ENCODE data around the gene FAM83G.
A peak's percentile ranks its signal among the peaks of the same experiment; 100 is the strongest.
"Not testable (repeated sequence)": the region's sequence is repeated elsewhere in the genome, so short reads cannot be mapped to it uniquely, and the experiment has no call there.

The FAM83G gene

DNA sequence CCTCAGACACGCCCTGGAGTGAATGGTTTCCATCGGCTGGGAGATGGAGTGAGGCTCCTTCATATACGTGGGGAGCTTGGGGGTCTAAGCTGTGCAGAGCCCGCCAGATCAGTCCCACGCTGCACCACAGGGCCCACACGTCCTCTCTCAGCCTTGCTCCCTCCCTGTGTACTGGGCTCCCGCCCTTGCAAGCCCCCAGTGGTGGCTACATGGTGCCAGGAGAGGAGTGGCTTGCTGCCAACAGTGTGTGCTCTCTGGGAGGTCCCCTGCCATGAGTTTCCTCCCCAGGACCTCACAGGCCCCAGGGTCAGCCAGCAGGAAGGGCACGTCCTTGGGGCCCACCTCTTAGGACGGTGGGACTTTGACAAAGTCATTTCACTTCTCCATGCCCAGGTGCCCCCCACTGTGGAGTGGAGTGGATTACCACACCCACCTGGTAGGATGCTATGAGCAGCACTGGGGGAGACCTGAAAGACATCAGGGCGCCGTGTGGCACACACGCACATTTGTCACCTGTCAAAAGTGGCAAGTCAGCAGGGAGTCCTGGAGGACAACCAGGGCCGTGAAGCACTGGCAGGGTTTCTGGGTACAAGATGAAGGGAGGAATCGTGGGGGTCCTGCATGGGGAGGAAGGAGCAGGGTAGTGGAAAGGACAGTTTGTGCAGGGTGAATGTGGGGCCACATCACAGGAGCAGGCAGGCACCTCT is 38.9 kb downstream of the FAM83G start:
- no peak for DNase-seq

DNA sequence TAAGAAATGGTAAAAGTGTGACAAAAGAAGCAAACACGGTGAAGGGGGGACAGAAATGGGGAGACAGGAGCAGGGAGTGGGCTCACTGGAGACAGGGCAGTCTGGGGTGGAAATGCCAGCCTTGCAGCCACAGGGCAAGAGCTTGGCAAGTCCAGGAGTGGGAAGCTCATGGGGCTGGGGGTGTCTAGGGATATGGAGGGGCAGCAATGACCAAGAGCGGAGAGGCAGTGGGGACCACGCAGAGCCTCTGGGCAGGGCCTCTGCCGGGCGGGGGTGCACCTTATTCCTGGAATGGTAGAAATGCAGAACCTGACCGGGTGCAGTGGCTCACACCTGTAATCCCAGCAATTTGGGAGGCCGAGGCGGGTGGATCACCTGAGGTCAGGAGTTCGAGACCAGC is 40.0 kb downstream of the FAM83G start:
- DNase-seq: no peak

DNA sequence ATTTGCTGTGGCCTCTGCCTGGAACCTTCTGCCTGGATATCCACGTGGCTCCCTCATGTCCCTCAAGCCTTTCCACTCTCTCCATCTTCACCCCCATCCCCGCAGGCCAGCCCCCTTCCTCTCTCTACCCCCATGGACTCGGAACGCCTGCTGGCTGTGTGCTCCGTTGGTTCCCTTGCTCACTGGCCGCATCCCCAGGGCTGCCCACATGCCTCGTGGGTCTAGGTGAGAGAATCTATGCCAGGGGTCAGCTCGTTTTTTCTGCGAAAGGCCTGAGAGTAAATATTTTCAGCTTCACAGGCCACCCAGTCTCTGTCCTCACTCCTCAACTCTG is 40.6 kb downstream of the FAM83G start:
- no peak for DNase-seq

DNA sequence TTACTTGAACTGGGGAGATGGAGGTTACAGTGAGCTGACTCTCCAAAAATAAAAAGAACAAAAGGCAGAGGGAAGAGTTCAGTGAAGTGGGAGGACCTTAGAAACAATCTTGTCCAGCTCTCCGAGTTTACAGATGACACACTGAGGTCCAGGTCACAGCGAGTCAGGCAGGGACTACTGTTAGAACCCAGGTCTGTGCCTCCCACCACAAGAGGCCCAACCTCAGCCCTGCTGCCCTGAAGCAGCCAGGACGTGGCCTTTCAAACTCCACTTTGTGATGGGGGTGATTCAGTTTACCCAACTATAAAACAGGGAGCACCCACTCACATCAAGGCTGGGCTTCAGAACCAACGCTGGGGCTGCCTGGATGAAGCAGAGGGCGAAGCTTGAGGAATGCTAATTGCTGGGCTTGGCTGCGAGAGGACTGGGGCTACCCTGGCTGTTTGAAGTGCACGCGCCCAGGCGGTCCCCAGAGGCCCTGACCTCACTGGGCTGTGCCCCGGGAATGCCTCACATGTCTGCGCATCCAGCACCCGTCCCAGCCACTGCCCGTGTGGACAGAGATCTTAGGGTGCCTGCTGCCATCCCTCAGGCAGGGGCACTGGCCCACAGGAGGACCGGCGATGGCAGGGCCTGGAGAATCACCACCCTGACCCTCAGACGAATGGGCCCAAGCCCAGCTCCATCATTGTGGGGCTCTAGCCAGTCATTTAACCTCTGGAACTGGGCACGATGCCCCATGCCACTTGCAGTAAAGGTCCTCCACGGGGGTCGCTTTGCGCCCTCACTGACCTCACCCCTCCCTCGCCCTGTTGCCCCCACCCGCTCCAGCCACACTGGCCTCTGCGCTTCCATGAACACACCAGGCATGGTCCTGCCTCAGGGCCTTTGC is 41.2 kb downstream of the FAM83G start:
- DNase-seq: no peak

DNA sequence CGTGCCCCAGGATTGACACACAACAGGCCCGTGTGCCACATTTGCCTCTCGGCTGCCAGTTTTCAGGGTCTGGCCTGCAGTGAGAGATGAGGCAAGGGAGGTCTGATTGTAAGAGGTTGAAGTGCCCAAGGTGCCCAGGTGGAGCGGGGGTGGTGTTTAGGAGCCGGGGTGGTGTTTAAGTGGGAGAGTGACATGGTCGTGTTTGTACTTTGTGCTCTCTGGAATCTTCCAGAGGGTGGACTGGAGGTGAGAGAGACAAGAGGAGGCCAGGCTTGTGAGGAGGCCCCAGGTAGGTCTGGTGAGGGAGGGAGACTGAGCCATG is 42.1 kb downstream of the FAM83G start:
- DNase-seq: no peak

DNA sequence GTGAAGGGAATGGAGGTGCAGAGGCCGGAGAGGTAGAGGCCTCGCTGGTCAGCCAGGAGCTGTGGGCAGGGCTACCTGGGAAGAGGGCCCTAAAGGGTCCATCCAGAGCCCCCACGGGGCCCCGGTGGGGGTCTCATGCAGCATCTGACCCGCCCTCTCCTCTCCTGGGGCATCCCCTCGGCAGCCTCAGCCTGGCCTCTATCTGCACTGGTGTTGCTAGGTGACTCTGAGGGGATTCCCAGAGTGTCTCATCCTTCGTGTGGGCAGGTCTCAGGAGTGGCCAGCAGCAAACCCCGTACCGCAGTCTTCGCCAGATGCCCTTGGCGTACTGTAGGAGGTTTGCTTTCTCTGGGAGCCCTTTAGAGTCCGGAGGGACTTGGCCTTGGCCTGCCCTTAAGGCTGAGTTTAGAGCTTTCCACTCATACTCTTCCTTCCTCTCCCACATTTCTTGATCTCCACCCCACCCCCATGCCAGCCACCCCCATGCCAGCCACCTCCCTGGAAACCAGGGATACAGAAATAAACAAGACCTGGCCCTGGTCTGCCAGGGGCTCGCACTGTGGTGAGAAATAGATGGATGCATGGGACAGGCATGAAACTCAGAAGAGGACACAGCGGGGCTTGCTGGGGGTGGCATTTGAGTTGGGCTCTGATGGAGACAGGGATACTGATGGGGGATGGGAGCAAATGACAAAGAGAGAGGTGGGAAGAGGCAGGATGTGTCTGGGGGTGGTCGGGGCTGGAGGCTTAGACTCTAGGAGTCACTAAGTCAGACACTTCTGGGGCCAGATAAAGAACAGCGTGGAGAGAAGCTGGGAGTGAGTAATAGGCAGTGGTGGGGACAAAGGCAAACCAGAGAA is 42.7 kb downstream of the FAM83G start:
- DNase-seq: no peak

DNA sequence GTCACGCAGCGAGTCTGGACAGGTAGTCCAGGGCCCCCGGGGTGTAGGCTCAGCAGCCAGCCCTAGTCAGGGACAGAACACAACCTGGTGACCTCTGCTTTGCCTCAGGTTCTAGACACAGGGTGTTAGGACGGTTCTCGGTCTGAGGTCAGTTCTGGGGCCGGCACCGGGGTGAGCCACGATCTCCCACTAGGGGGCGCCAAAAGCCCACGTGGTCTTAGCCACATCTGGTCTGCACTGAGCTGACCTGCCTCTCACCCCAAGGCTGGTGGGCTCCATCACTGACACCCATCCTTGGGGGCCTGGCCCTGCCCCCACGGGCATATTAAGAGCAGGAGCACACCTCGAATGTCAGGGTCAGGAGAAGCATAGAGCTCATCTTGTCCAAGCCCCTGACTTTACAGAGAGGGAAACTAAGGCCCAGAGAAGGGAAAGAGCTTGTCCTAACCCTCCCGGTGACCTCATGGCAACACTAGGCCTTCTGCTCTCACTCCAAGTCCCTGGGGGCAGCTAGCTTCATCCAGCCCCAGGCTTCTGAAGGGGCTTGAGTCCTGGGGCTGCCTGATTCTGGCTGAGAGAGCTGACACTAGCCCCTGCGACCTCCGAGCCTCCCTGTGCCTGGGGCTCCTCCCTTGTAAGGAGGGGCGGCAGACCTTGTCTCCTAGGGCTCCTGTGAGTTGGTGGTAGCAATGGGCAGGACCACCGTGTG is 43.6 kb downstream of the FAM83G start:
- peak; percentile 62 for DNase-seq

DNA sequence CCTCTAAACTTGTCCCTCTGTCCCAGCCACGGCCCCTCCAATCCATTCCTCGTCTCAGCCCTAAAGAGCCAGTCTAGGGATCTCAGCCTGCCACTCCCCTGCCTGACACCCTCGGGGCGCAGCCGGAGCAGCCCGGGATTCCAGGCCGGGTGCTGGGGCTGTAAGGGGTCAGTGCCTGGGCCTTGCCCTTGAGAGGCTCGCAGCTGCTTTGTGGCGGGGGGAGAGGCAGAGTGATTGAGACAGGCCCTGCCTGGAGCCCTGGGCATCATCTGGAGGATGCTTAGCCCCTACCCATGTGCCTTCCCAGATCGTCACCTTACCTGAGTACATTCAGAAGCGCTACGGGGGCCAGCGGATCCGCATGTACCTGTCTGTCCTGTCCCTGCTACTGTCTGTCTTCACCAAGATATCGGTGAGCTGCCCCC is 44.3 kb downstream of the FAM83G start:
- no peak for DNase-seq

DNA sequence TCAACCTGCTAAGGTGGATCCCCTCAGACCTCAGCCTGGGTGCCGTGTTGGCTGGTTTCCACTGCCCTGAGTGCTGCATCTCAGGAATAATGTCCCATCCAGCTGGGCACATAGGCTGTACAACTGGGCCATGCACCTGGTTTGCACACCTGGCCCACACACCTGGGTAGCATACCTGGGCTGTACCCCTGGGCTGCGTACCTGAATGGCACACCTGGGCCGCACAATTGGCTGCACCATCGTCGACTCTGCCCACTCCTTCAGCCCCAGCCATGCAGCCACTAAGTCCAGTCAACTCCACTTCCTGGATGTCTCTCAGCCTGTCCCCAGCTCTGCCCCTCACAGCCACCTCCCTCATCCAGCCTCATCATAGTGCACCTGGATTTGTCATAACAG is 44.7 kb downstream of the FAM83G start:
- no peak for DNase-seq

DNA sequence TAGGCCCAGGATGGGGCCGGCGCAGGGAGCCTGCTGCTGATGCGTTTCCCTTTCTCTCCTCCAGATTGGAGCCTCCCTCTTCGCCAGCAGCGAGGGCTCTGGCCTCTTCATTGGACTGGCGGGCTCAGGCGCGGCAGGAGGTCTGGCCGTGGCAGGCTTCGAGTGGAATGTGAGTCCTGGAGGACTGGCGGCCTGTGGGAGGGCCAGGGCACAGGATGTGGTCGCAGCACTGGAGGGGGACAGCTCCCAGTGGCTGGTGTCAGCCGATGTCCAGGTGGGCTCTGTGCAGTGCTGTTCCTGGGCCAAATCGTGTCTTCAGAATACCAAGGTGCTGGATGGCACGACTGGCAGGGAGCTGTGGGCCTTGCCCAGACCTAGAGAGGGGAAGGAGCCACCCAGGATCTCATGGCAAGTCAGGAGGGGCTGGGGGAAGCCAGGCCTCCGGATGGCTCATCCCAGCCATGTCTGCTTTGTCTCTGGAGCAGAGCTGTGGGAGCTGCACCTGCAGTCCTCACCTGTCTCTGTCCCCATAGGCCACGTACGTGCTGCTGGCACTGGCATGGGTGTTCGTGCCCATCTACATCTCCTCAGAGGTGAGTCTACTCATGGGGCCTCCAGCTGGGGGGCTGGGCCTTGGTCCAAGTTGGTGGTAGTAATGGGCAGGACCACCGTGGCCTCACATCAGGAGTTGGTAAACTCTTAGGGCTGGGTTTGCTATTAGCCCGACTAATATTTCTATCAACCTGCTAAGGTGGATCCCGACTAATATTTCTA is 45.3 kb downstream of the FAM83G start:
- no peak for DNase-seq

DNA sequence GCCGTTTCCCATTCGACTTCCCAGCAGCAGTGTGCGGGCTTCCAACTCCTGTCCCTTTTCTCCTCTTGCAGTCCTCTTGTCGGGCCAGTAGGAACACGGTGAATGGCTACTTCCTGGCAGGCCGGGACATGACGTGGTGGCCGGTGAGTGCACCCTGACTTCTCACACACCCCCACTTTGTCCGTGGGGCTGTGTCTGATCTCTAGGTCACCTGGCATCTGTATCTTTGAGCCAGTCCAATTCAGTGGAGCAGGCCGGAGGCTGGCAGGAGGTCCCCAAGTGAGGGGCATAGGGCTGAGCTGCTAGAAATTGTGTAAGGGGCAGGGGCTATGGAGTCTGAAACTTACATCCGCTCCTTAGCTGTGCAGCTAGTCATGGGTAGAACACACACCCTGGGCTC is 46.0 kb downstream of the FAM83G start:
- no peak for DNase-seq

DNA sequence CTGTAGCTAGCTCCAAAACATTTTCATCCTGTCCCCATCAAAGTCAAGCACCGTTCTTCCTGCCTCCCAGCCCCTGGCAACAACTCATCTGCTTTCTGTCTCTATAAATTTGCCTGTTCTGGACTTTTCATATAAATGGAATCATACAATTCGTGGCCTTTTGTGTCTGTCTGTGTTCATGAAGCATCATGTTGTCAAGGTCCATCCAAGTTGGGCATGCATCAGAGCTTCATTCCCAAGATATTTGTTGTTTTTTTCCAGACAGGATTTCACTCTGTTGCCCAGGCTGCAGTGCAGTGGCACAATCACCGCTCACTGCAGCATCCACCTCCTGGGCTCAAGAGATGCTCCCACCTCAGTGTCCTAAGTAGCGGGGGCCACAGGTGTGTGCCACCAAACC is 46.7 kb downstream of the FAM83G start:
- DNase-seq: no peak

DNA sequence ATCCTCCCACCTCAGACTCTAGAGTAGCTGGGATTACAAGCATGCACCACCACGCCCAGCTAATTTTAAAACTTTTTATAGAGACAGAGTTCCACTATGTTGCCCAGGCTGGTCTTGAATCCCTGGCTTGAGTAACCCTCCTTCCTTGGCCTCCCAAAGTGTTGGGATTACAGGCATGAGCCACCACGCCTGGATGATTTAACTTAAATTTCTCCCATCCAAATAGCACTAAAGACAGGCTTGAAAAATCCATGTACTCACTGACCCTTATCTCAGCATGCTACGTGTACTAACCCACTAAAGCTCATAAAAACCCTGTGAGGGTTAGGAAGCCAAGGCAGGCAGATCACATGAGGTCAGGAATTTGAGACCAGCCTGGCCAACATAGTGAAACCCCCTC is 48.0 kb downstream of the FAM83G start:
- no peak for DNase-seq

DNA sequence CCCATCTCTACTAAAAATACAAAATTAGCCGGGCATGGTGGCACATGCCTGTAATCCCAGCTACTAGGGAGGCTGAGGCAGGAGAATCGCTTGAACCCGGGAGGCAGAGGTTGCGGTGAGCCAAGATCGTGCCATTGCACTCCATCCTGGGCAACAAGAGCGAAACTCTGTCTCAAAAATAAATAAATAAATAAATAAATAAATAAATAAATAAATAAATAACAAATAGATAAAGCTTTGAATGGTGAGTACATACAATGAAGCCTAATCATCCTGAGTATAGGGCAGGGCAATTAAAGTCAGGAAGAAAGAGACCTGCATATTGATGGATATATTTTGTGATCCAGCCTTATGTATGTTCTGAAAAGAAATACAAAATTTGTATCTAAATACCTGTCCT is 48.5 kb downstream of the FAM83G start:
- DNase-seq: not testable (repeated sequence)

DNA sequence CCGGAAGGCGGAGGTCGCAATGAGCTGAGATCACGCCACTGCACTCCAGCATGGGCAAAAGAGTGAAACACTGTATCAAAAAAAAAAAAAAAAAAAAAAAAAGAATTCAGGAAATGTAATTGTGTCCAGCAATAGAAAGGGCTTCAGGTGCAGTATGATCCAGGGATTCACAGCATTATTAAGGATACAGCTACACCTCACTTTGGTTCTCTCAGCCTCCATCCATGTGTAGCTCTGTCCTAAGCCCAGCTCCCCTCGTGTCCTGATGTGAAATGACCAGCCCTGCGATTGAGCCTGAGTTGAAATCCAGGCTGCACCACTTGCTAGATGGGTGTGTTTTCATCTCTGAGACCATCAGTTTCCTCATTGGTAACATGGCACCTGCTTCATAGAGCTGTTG is 49.6 kb downstream of the FAM83G start:
- DNase-seq: no peak

DNA sequence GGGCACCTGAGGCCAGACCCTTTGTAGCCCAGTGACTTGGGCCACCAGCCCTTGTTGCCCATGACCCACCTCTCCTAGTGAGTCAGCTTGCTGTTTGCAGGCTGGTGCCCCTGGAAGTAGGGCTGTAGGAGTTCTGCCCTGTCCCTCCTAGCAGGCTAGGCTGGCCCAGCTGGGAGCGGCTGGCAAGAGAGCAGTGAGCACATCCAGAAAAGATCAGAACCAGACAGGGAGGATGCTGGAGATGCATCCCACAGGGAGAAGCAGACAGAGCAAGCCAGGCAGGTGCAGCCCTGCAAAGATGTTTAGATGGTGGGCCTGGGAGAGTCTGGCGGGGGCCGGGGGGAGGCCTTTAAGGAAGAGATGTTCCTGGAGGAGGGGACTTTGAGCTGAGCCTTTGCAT is 50.2 kb downstream of the FAM83G start:
- no peak for DNase-seq

DNA sequence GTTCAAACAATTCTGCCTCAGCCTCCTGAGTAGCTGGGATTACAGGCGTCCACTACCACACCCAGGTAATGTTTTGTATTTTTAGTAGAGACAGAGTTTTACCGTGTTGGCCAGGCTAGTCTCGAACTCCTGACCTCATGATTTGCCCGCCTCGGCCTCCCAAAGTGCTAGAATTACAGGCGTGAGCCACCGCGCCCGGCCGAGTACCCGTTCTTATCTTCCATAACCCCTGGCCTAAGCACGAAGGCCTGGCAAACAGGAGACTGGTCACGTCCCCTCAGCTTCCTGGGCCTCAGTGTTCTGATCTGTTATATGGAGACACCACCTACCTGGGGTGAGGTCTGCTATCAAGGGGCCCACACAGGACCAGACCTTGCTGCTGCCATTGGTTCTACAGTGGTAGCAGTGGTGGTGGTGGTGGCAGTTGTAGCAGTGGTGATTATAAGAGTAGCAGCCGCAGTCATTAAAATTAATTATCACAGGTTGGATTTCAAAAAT is 51.3 kb downstream of the FAM83G start:
- DNase-seq: no peak

DNA sequence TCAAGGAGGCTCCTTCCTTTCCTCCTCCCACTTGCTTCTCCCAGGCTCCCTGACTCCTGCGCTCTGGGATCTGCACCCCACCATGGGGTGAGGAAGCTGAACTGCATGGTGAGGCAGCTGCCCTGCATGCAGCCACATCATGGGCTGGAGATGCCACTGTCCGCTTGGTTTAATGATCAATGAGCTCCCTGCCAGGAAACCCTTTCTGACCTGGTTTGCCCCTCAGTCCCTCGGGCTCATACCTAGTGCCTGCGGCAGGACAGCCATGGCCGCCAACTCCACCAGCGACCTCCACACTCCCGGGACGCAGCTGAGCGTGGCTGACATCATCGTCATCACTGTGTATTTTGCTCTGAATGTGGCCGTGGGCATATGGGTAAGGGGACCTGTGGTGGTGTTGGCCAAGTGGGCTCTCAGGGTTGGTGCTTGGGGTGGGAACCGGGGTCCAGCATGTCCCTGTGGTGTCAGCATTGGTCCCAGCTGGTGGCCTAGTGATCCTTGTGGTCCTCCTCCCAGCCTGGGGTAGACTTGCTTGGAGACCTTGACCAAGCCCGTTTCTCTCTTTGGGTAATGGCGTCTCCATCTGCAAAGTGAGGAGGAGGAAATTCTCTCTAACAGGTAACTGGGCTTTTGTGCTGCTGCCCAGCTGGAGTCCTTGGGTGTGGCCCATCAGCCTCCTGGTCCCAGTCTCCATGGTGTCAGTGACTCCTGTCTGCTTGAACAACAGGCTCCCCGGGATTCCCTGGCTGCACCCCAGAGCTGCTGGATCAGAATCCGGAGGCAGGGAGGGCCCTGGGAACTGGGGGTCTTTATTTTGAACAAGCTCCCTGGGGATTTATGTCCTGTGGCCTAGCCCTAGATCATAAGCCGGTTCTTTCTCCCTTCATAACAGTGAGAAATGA is 52.4 kb downstream of the FAM83G start, which contains the start of gene SLC5A10:
Gene SLC5A10, plus strand, starts transcription at position 225 of the 902 bp plus-strand sequence. Its CDS starts 41 bp downstream, at position 266.
- no peak for DNase-seq

DNA sequence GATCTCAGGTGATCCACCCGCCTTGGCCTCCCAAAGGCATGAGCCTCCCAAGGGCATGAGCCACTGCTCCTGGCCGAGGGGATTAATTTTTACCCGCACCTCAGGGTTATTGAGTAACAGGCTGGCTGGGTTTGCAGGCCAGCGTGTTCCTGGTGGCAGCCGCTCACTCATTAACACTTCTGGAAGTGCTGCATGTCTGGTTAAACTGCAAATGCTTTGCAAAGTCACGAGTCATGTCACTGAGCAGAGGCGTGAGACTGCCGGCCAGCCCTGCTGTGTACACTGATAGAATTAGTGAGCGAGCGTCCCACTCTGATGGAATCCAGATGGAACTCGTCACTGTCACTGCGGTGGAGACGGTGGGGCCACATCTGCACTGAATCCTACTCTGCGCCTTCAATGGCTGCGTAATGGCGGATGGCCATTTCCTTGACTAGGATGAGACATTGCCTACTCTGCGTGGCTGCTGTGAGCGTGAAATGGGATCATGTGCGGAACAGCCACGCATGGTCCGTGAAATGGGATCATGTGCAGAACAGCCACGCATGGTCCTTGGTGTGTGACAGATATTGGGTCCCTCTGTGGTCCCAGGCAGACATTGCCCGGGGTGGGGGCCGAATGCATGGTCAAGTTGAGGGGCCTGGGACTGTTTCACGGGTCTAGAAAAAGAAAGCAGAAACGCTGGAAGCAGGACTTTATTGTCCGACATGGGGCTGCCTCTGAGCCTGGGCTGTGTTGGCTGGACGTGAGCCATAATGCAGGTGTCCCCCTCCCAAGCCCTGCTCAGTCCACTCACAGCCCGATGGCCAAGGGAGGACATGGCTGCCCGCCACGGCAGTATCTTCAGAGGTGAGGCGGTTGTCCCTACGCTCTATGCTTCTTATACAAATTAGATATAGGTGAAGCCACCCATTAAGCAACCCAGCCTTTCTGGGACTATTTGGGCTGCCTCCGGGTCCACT is 53.3 kb downstream of the FAM83G start:
- DNase-seq: no peak

DNA sequence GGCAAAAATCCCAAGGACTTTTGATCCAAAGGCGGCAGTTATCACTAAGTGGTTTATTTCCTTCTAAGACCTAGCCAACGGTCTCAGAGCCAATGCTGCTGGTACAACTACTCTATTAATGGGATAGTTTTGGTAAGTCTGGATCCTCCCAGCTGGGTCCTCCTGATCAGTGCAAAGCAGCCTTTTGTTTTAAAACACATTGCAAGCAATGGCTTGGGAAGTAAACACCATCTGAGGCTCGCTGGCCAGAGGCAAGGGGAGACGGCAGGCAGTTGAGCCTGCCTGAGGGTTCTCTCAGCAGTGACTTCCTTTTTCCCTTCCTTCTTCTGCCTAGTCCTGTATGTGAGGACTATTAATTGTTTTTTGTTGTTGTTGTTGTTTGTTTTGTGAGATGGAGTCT is 54.2 kb downstream of the FAM83G start:
- DNase-seq: no peak
